ENCODE results near the gene CLDN5.

The CLDN5 gene

GRCh38 chr22:19519041-19519926 is 4.9 kb downstream of the CLDN5 start:
- 96% methylated on average over 17 of the region's 17 CpGs for WGBS
- Histone ChIP-seq H3K4ac (ENCODE audit: low read depth in 1 of 2, low read length in 2 of 2) (no peak overlapping the region), H3K4me3 (ENCODE audit: insufficient read depth in 1 of 2, low read depth in 1 of 2, low read length in 2 of 2) (no peak overlapping the region), H4K8ac (ENCODE audit: low read length) (no peak overlapping the region), H2AK5ac (ENCODE audit: low read length, severe bottlenecking) (no peak overlapping the region), H3K9ac (ENCODE audit: low read length) (no peak overlapping the region), H3K27ac (ENCODE audit: low read length, poor library complexity, severe bottlenecking) (no peak overlapping the region), H3K14ac (ENCODE audit: low read length in 2 of 2) (no peak overlapping the region), H2BK5ac (ENCODE audit: low read depth, low read length, poor library complexity, severe bottlenecking) (no peak overlapping the region), H4K91ac (ENCODE audit: low read length) (no peak overlapping the region), H3K4me1 (ENCODE audit: control insufficient read depth, insufficient read depth, low read depth, low read length) (peaks cover 14% of the 10 kb centered on the region), H3K9me3 (ENCODE audit: control insufficient read depth, low read length) (no peaks in the 10 kb centered on the region), H3K79me1 (replicated peaks; ENCODE audit: low read length, poor library complexity, severe bottlenecking) (no peaks in the 10 kb centered on the region), H2BK15ac (ENCODE audit: low read depth, poor library complexity, severe bottlenecking) (no peak overlapping the region), H2BK12ac (ENCODE audit: low read length in 2 of 2) (no peak overlapping the region), H2AFZ (ENCODE audit: low read depth, low read length) (no peak overlapping the region), H3K27me3 (ENCODE audit: control insufficient read depth in 1 of 2, insufficient read depth in 1 of 2, low read length in 2 of 2) (peaks cover 19 to 27% of the 10 kb centered on the region in 2 experiments), H3K36me3 (ENCODE audit: control insufficient read depth in 1 of 2, insufficient read depth in 2 of 2, low read depth in 1 of 2, low read length in 2 of 2) (peaks cover 0 to 16% of the 10 kb centered on the region in 2 experiments), H3K23ac (ENCODE audit: low read length in 2 of 2) (no peak overlapping the region), H3K4me2 (ENCODE audit: low read length, poor library complexity, severe bottlenecking) (no peak overlapping the region), H2BK120ac (ENCODE audit: low read depth, low read length) (no peak overlapping the region), H3K18ac (ENCODE audit: low read depth in 1 of 2, low read length in 2 of 2) (no peak overlapping the region)
- DNase-seq, result no peak

GRCh38 chr22:19518635-19519034 is 5.6 kb downstream of the CLDN5 start:
- H3K79me1 ChIP-seq (replicated peaks; ENCODE audit: low read length, poor library complexity, severe bottlenecking), result no peaks in the 10 kb centered on the region
- no peak overlapping the region for H2AK5ac ChIP-seq (ENCODE audit: low read length, severe bottlenecking)
- no peak overlapping the region for H3K27ac ChIP-seq (ENCODE audit: low read length, poor library complexity, severe bottlenecking)
- H4K8ac ChIP-seq (ENCODE audit: low read length), result no peak overlapping the region
- H3K18ac ChIP-seq (ENCODE audit: low read depth in 1 of 2, low read length in 2 of 2), result no peak overlapping the region
- peaks cover 14 to 20% of the 10 kb centered on the region in 2 experiments for H3K27me3 ChIP-seq (ENCODE audit: control insufficient read depth in 1 of 2, insufficient read depth in 1 of 2, low read length in 2 of 2)
- no peak overlapping the region for H3K4me3 ChIP-seq (ENCODE audit: insufficient read depth in 1 of 2, low read depth in 1 of 2, low read length in 2 of 2)
- H2BK12ac ChIP-seq (ENCODE audit: low read length in 2 of 2), result no peak overlapping the region
- no peak overlapping the region for H3K4me2 ChIP-seq (ENCODE audit: low read length, poor library complexity, severe bottlenecking)
- 94% methylated on average over 10 of the region's 10 CpGs for WGBS
- peaks cover 5% of the 10 kb centered on the region for H3K9me3 ChIP-seq (ENCODE audit: control insufficient read depth, low read length)
- no peak overlapping the region for H2BK120ac ChIP-seq (ENCODE audit: low read depth, low read length)
- H3K9ac ChIP-seq (ENCODE audit: low read length), result no peak overlapping the region
- H2BK15ac ChIP-seq (ENCODE audit: low read depth, poor library complexity, severe bottlenecking), result no peak overlapping the region
- no peak overlapping the region for H3K14ac ChIP-seq (ENCODE audit: low read length in 2 of 2)
- H4K91ac ChIP-seq (ENCODE audit: low read length), result no peak overlapping the region
- DNase-seq, result no peak
- H3K4ac ChIP-seq (ENCODE audit: low read depth in 1 of 2, low read length in 2 of 2), result no peak overlapping the region
- H3K4me1 ChIP-seq (ENCODE audit: control insufficient read depth, insufficient read depth, low read depth, low read length), result peaks cover 7% of the 10 kb centered on the region
- H3K23ac ChIP-seq (ENCODE audit: low read length in 2 of 2), result no peak overlapping the region
- H2BK5ac ChIP-seq (ENCODE audit: low read depth, low read length, poor library complexity, severe bottlenecking), result no peak overlapping the region
- peaks cover 0 to 19% of the 10 kb centered on the region in 2 experiments for H3K36me3 ChIP-seq (ENCODE audit: control insufficient read depth in 1 of 2, insufficient read depth in 2 of 2, low read depth in 1 of 2, low read length in 2 of 2)
- H2AFZ ChIP-seq (ENCODE audit: low read depth, low read length), result no peak overlapping the region

GRCh38 chr22:19517919-19518611 is 6.1 kb downstream of the CLDN5 start:
- H3K18ac ChIP-seq (ENCODE audit: low read depth in 1 of 2, low read length in 2 of 2), result no peak overlapping the region
- H3K23ac ChIP-seq (ENCODE audit: low read length in 2 of 2), result no peak overlapping the region
- H3K9ac ChIP-seq (ENCODE audit: low read length), result no peak overlapping the region
- H3K27me3 ChIP-seq (ENCODE audit: control insufficient read depth in 1 of 2, insufficient read depth in 1 of 2, low read length in 2 of 2), result peaks cover 12 to 14% of the 10 kb centered on the region in 2 experiments
- H2AK5ac ChIP-seq (ENCODE audit: low read length, severe bottlenecking), result no peak overlapping the region
- 97% methylated on average over 12 of the region's 12 CpGs for WGBS
- no peak overlapping the region for H4K91ac ChIP-seq (ENCODE audit: low read length)
- no peak overlapping the region for H3K4ac ChIP-seq (ENCODE audit: low read depth in 1 of 2, low read length in 2 of 2)
- no peak overlapping the region for H2BK15ac ChIP-seq (ENCODE audit: low read depth, poor library complexity, severe bottlenecking)
- peaks cover 0 to 19% of the 10 kb centered on the region in 2 experiments for H3K36me3 ChIP-seq (ENCODE audit: control insufficient read depth in 1 of 2, insufficient read depth in 2 of 2, low read depth in 1 of 2, low read length in 2 of 2)
- H4K8ac ChIP-seq (ENCODE audit: low read length), result no peak overlapping the region
- peaks cover 2% of the 10 kb centered on the region for H3K4me1 ChIP-seq (ENCODE audit: control insufficient read depth, insufficient read depth, low read depth, low read length)
- H2BK120ac ChIP-seq (ENCODE audit: low read depth, low read length), result no peak overlapping the region
- H2BK5ac ChIP-seq (ENCODE audit: low read depth, low read length, poor library complexity, severe bottlenecking), result no peak overlapping the region
- H3K14ac ChIP-seq (ENCODE audit: low read length in 2 of 2), result no peak overlapping the region
- no peak overlapping the region for H3K4me3 ChIP-seq (ENCODE audit: insufficient read depth in 1 of 2, low read depth in 1 of 2, low read length in 2 of 2)
- no peak overlapping the region for H3K4me2 ChIP-seq (ENCODE audit: low read length, poor library complexity, severe bottlenecking)
- no peak overlapping the region for H3K27ac ChIP-seq (ENCODE audit: low read length, poor library complexity, severe bottlenecking)
- H2AFZ ChIP-seq (ENCODE audit: low read depth, low read length), result no peak overlapping the region
- peaks cover 10% of the 10 kb centered on the region for H3K9me3 ChIP-seq (ENCODE audit: control insufficient read depth, low read length)
- no peak overlapping the region for H2BK12ac ChIP-seq (ENCODE audit: low read length in 2 of 2)
- H3K79me1 ChIP-seq (replicated peaks; ENCODE audit: low read length, poor library complexity, severe bottlenecking), result no peaks in the 10 kb centered on the region
- no peak for DNase-seq

GRCh38 chr22:19517171-19517500 is 7.1 kb downstream of the CLDN5 start:
- Histone ChIP-seq H2BK15ac (ENCODE audit: low read depth, poor library complexity, severe bottlenecking) (no peak overlapping the region), H4K91ac (ENCODE audit: low read length) (no peak overlapping the region), H2BK120ac (ENCODE audit: low read depth, low read length) (no peak overlapping the region), H3K4ac (ENCODE audit: low read depth in 1 of 2, low read length in 2 of 2) (no peak overlapping the region), H3K4me1 (ENCODE audit: control insufficient read depth, insufficient read depth, low read depth, low read length) (no peaks in the 10 kb centered on the region), H3K9me3 (ENCODE audit: control insufficient read depth, low read length) (peaks cover 10% of the 10 kb centered on the region), H2BK12ac (ENCODE audit: low read length in 2 of 2) (no peak overlapping the region), H3K4me2 (ENCODE audit: low read length, poor library complexity, severe bottlenecking) (no peak overlapping the region), H2AFZ (ENCODE audit: low read depth, low read length) (no peak overlapping the region), H3K79me1 (replicated peaks; ENCODE audit: low read length, poor library complexity, severe bottlenecking) (no peaks in the 10 kb centered on the region), H2AK5ac (ENCODE audit: low read length, severe bottlenecking) (no peak overlapping the region), H3K27me3 (ENCODE audit: control insufficient read depth in 1 of 2, insufficient read depth in 1 of 2, low read length in 2 of 2) (peaks cover 2 to 7% of the 10 kb centered on the region in 2 experiments), H3K23ac (ENCODE audit: low read length in 2 of 2) (no peak overlapping the region), H3K4me3 (ENCODE audit: insufficient read depth in 1 of 2, low read depth in 1 of 2, low read length in 2 of 2) (no peak overlapping the region), H3K36me3 (ENCODE audit: control insufficient read depth in 1 of 2, insufficient read depth in 2 of 2, low read depth in 1 of 2, low read length in 2 of 2) (peaks cover 0 to 19% of the 10 kb centered on the region in 2 experiments), H3K9ac (ENCODE audit: low read length) (no peak overlapping the region), H3K14ac (ENCODE audit: low read length in 2 of 2) (no peak overlapping the region), H3K18ac (ENCODE audit: low read depth in 1 of 2, low read length in 2 of 2) (no peak overlapping the region), H2BK5ac (ENCODE audit: low read depth, low read length, poor library complexity, severe bottlenecking) (no peak overlapping the region), H3K27ac (ENCODE audit: low read length, poor library complexity, severe bottlenecking) (no peak overlapping the region), H4K8ac (ENCODE audit: low read length) (no peak overlapping the region)
- DNase-seq, result no peak
- 96% methylated on average over 10 of the region's 10 CpGs for WGBS
